ENCODE measurements around the gene ZNF681.
A peak's percentile ranks its signal among the peaks of the same experiment; 100 is the strongest.

The ZNF681 gene

GRCh38 chr19:23766951-23767350, 8.3 kb upstream of the ZNF681 start:
- H2BK15ac ChIP-seq (ENCODE audit: low read depth, poor library complexity, severe bottlenecking), result no peak overlapping the region
- no peaks in the 10 kb centered on the region for H3K36me3 ChIP-seq (ENCODE audit: control insufficient read depth in 1 of 2, insufficient read depth in 2 of 2, low read depth in 1 of 2, low read length in 2 of 2)
- no peak overlapping the region for H3K14ac ChIP-seq (ENCODE audit: low read length in 2 of 2)
- H4K8ac ChIP-seq (ENCODE audit: low read length), result no peak overlapping the region
- no peak overlapping the region for H3K27ac ChIP-seq (ENCODE audit: low read length, poor library complexity, severe bottlenecking)
- H3K4ac ChIP-seq (ENCODE audit: low read depth in 1 of 2, low read length in 2 of 2), result no peak overlapping the region
- no peaks in the 10 kb centered on the region for H3K27me3 ChIP-seq (ENCODE audit: control insufficient read depth in 1 of 2, insufficient read depth in 1 of 2, low read length in 2 of 2)
- no peaks in the 10 kb centered on the region for H3K4me1 ChIP-seq (ENCODE audit: control insufficient read depth, insufficient read depth, low read depth, low read length)
- no peaks in the 10 kb centered on the region for H3K79me1 ChIP-seq (replicated peaks; ENCODE audit: low read length, poor library complexity, severe bottlenecking)
- H3K4me2 ChIP-seq (ENCODE audit: low read length, poor library complexity, severe bottlenecking), result no peak overlapping the region
- no peak overlapping the region for H3K4me3 ChIP-seq (ENCODE audit: insufficient read depth in 1 of 2, low read depth in 1 of 2, low read length in 2 of 2)
- H2BK120ac ChIP-seq (ENCODE audit: low read depth, low read length), result no peak overlapping the region
- H3K9ac ChIP-seq (ENCODE audit: low read length), result no peak overlapping the region
- H2BK12ac ChIP-seq (ENCODE audit: low read length in 2 of 2), result no peak overlapping the region
- peaks cover 24% of the 10 kb centered on the region for H3K9me3 ChIP-seq (ENCODE audit: control insufficient read depth, low read length)
- no peak overlapping the region for H3K18ac ChIP-seq (ENCODE audit: low read depth in 1 of 2, low read length in 2 of 2)
- no peak overlapping the region for H4K91ac ChIP-seq (ENCODE audit: low read length)
- WGBS, result 85% methylated on average over 13 of the region's 13 CpGs
- H3K23ac ChIP-seq (ENCODE audit: low read length in 2 of 2), result no peak overlapping the region
- H2AK5ac ChIP-seq (ENCODE audit: low read length, severe bottlenecking), result no peak overlapping the region
- no peak for DNase-seq
- H2BK5ac ChIP-seq (ENCODE audit: low read depth, low read length, poor library complexity, severe bottlenecking), result no peak overlapping the region
- H2AFZ ChIP-seq (ENCODE audit: low read depth, low read length), result no peak overlapping the region

- H4K8ac ChIP-seq (ENCODE audit: low read length), result no peak overlapping the region
- no peak overlapping the region for H3K14ac ChIP-seq (ENCODE audit: low read length in 2 of 2)
- H3K9ac ChIP-seq (ENCODE audit: low read length), result no peak overlapping the region
- no peak overlapping the region for H4K91ac ChIP-seq (ENCODE audit: low read length)
- no peak overlapping the region for H2BK5ac ChIP-seq (ENCODE audit: low read depth, low read length, poor library complexity, severe bottlenecking)
- no peak overlapping the region for H3K4me2 ChIP-seq (ENCODE audit: low read length, poor library complexity, severe bottlenecking)
- H2AFZ ChIP-seq (ENCODE audit: low read depth, low read length), result no peak overlapping the region
- H2BK15ac ChIP-seq (ENCODE audit: low read depth, poor library complexity, severe bottlenecking), result no peak overlapping the region
- H3K27me3 ChIP-seq (ENCODE audit: control insufficient read depth in 1 of 2, insufficient read depth in 1 of 2, low read length in 2 of 2), result no peaks in the 10 kb centered on the region
- no CpG with 5 or more reads among the region's 3 CpGs for WGBS
- H3K18ac ChIP-seq (ENCODE audit: low read depth in 1 of 2, low read length in 2 of 2), result no peak overlapping the region
- H3K4me3 ChIP-seq (ENCODE audit: insufficient read depth in 1 of 2, low read depth in 1 of 2, low read length in 2 of 2), result no peak overlapping the region
- H2AK5ac ChIP-seq (ENCODE audit: low read length, severe bottlenecking), result no peak overlapping the region
- peaks cover 25% of the 10 kb centered on the region for H3K9me3 ChIP-seq (ENCODE audit: control insufficient read depth, low read length)
- no peaks in the 10 kb centered on the region for H3K36me3 ChIP-seq (ENCODE audit: control insufficient read depth in 1 of 2, insufficient read depth in 2 of 2, low read depth in 1 of 2, low read length in 2 of 2)
- H2BK120ac ChIP-seq (ENCODE audit: low read depth, low read length), result no peak overlapping the region
- H3K27ac ChIP-seq (ENCODE audit: low read length, poor library complexity, severe bottlenecking), result no peak overlapping the region
- H3K4ac ChIP-seq (ENCODE audit: low read depth in 1 of 2, low read length in 2 of 2), result no peak overlapping the region
- no peak for DNase-seq
- no peaks in the 10 kb centered on the region for H3K79me1 ChIP-seq (replicated peaks; ENCODE audit: low read length, poor library complexity, severe bottlenecking)
- no peaks in the 10 kb centered on the region for H3K4me1 ChIP-seq (ENCODE audit: control insufficient read depth, insufficient read depth, low read depth, low read length)
- H2BK12ac ChIP-seq (ENCODE audit: low read length in 2 of 2), result no peak overlapping the region
- no peak overlapping the region for H3K23ac ChIP-seq (ENCODE audit: low read length in 2 of 2)
Observed at GRCh38 chr19:23764781-23765180, 6.1 kb upstream of the ZNF681 start.

- H3K4me3 ChIP-seq (ENCODE audit: insufficient read depth in 1 of 2, low read depth in 1 of 2, low read length in 2 of 2), result peak overlapping the region; percentile 47 to 61
- H3K27ac ChIP-seq (ENCODE audit: low read length, poor library complexity, severe bottlenecking), result no peak overlapping the region
- H3K23ac ChIP-seq (ENCODE audit: low read length in 2 of 2), result no peak overlapping the region
- H3K4ac ChIP-seq (ENCODE audit: low read depth in 1 of 2, low read length in 2 of 2), result no peak overlapping the region
- no peak overlapping the region for H2BK5ac ChIP-seq (ENCODE audit: low read depth, low read length, poor library complexity, severe bottlenecking)
- 54% methylated on average over 51 of the region's 51 CpGs for WGBS
- no peaks in the 10 kb centered on the region for H3K4me1 ChIP-seq (ENCODE audit: control insufficient read depth, insufficient read depth, low read depth, low read length)
- no peaks in the 10 kb centered on the region for H3K36me3 ChIP-seq (ENCODE audit: control insufficient read depth in 1 of 2, insufficient read depth in 2 of 2, low read depth in 1 of 2, low read length in 2 of 2)
- H3K14ac ChIP-seq (ENCODE audit: low read length in 2 of 2), result no peak overlapping the region
- H3K9me3 ChIP-seq (ENCODE audit: control insufficient read depth, low read length), result peaks cover 22% of the 10 kb centered on the region
- H2BK120ac ChIP-seq (ENCODE audit: low read depth, low read length), result no peak overlapping the region
- H4K8ac ChIP-seq (ENCODE audit: low read length), result no peak overlapping the region
- no peak overlapping the region for H2BK12ac ChIP-seq (ENCODE audit: low read length in 2 of 2)
- peak; percentile 69 for DNase-seq
- H2AFZ ChIP-seq (ENCODE audit: low read depth, low read length), result no peak overlapping the region
- no peak overlapping the region for H2BK15ac ChIP-seq (ENCODE audit: low read depth, poor library complexity, severe bottlenecking)
- H2AK5ac ChIP-seq (ENCODE audit: low read length, severe bottlenecking), result no peak overlapping the region
- H3K27me3 ChIP-seq (ENCODE audit: control insufficient read depth in 1 of 2, insufficient read depth in 1 of 2, low read length in 2 of 2), result no peaks in the 10 kb centered on the region
- no peak overlapping the region for H4K91ac ChIP-seq (ENCODE audit: low read length)
- H3K18ac ChIP-seq (ENCODE audit: low read depth in 1 of 2, low read length in 2 of 2), result no peak overlapping the region
- peak overlapping the region; percentile 62 for H3K4me2 ChIP-seq (ENCODE audit: low read length, poor library complexity, severe bottlenecking)
- H3K79me1 ChIP-seq (replicated peaks; ENCODE audit: low read length, poor library complexity, severe bottlenecking), result no peaks in the 10 kb centered on the region
- peak overlapping the region; percentile 72 for H3K9ac ChIP-seq (ENCODE audit: low read length)
Observed at GRCh38 chr19:23762884-23763711, 4.4 kb upstream of the ZNF681 start.

DNA sequence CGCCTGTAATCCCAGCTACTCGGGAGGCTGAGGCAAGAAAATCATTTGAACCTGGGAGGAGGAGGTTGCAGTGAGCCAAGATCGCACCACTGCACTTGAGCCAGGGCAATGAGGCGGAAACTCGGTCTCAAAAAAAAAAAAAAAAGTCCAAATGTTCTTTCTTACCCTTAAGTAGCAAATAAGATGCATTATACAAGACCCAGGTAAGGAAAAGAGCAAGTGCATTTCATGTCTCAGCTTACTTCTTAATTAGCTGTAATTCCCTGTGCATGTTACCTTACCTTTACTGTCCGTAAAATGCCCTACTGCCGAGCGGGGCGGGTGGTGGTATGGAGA, 3.8 kb upstream of the ZNF681 start:
- Histone ChIP-seq H3K4me1 (ENCODE audit: control insufficient read depth, insufficient read depth, low read depth, low read length) (no peaks in the 10 kb centered on the region), H2BK12ac (ENCODE audit: low read length in 2 of 2) (no peak overlapping the region), H3K4ac (ENCODE audit: low read depth in 1 of 2, low read length in 2 of 2) (no peak overlapping the region), H3K27ac (ENCODE audit: low read length, poor library complexity, severe bottlenecking) (no peak overlapping the region), H3K36me3 (ENCODE audit: control insufficient read depth in 1 of 2, insufficient read depth in 2 of 2, low read depth in 1 of 2, low read length in 2 of 2) (no peaks in the 10 kb centered on the region), H2AFZ (ENCODE audit: low read depth, low read length) (no peak overlapping the region), H3K27me3 (ENCODE audit: control insufficient read depth in 1 of 2, insufficient read depth in 1 of 2, low read length in 2 of 2) (no peaks in the 10 kb centered on the region), H3K4me2 (ENCODE audit: low read length, poor library complexity, severe bottlenecking) (no peak overlapping the region), H3K9me3 (ENCODE audit: control insufficient read depth, low read length) (peaks cover 22% of the 10 kb centered on the region), H2BK120ac (ENCODE audit: low read depth, low read length) (no peak overlapping the region), H2BK15ac (ENCODE audit: low read depth, poor library complexity, severe bottlenecking) (no peak overlapping the region), H3K14ac (ENCODE audit: low read length in 2 of 2) (no peak overlapping the region), H3K18ac (ENCODE audit: low read depth in 1 of 2, low read length in 2 of 2) (no peak overlapping the region), H2AK5ac (ENCODE audit: low read length, severe bottlenecking) (no peak overlapping the region), H3K4me3 (ENCODE audit: insufficient read depth in 1 of 2, low read depth in 1 of 2, low read length in 2 of 2) (peak overlapping the region in 1 of 2 experiments; percentile 47), H4K8ac (ENCODE audit: low read length) (no peak overlapping the region), H3K79me1 (replicated peaks; ENCODE audit: low read length, poor library complexity, severe bottlenecking) (peaks cover under 1% of the 10 kb centered on the region), H3K23ac (ENCODE audit: low read length in 2 of 2) (no peak overlapping the region), H3K9ac (ENCODE audit: low read length) (no peak overlapping the region), H4K91ac (ENCODE audit: low read length) (no peak overlapping the region), H2BK5ac (ENCODE audit: low read depth, low read length, poor library complexity, severe bottlenecking) (no peak overlapping the region)
- 60% methylated on average over 6 of the region's 9 CpGs for WGBS
- DNase-seq, result no peak

Data from mesenchymal stem cell (in vitro differentiated cells and primary cell).